ENCODE results near the gene NAA10.

The NAA10 gene

DNA sequence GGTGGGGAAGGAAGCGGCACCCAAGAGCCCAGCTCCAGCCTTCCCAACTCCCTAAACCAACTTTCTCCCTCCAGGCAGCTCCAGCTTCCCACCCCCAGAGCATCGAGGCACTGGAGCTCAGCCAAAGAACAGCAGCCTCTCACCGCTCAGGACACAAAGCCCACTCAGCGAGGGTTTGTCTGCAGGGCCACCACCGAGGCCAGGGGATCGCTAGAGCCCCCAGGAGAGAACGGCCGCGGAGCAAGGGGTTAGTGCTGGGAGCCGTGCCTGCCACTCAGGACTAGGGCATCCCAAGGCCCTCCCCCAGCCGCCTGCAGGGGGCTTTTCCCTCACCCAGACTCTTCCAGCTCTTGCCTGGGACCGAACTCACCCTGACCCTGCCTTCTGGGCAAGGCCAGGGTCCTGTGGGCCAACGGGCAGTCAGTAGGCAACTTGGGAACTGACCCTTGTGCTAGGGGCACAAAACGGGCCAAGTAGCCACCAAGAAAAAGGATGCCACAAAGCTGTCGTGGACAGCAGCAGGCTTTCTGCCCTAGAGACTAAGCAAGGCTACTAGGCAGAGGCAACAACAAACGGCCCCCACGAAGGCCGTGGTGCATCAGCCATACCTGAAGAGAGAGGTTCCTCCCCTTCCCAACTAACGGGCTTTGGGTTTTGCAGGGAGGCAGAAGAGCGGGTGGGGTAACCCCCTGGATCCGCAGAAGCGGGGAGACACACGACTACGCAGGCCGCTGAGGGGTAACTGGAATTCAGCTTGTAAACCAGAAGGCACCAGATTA is 34.5 kb upstream of the NAA10 start:
- no peak for DNase-seq (ENCODE audit: low spot score)
- Histone ChIP-seq H3K4me3 (ENCODE audit: severe bottlenecking) (peak overlapping the region; percentile 88), H3K27ac (ENCODE audit: poor library complexity, severe bottlenecking) (peak overlapping the region; percentile 92), H3K27me3 (ENCODE audit: insufficient read depth, poor library complexity, severe bottlenecking) (no peaks in the 10 kb centered on the region), H3K9me3 (ENCODE audit: severe bottlenecking) (no peaks in the 10 kb centered on the region), H3K4me1 (ENCODE audit: insufficient read depth, poor library complexity, severe bottlenecking) (no peaks in the 10 kb centered on the region), H3K36me3 (ENCODE audit: low read depth) (peaks cover 25% of the 10 kb centered on the region)
- TF ChIP-seq, protein P1, sequence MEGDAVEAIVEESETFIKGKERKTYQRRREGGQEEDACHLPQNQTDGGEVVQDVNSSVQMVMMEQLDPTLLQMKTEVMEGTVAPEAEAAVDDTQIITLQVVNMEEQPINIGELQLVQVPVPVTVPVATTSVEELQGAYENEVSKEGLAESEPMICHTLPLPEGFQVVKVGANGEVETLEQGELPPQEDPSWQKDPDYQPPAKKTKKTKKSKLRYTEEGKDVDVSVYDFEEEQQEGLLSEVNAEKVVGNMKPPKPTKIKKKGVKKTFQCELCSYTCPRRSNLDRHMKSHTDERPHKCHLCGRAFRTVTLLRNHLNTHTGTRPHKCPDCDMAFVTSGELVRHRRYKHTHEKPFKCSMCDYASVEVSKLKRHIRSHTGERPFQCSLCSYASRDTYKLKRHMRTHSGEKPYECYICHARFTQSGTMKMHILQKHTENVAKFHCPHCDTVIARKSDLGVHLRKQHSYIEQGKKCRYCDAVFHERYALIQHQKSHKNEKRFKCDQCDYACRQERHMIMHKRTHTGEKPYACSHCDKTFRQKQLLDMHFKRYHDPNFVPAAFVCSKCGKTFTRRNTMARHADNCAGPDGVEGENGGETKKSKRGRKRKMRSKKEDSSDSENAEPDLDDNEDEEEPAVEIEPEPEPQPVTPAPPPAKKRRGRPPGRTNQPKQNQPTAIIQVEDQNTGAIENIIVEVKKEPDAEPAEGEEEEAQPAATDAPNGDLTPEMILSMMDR (IDR thresholded peaks at IDR 0.05; ENCODE audit: poor library complexity, severe bottlenecking): no peak
- no peak for ATAC-seq (ENCODE audit: low read depth)

DNA sequence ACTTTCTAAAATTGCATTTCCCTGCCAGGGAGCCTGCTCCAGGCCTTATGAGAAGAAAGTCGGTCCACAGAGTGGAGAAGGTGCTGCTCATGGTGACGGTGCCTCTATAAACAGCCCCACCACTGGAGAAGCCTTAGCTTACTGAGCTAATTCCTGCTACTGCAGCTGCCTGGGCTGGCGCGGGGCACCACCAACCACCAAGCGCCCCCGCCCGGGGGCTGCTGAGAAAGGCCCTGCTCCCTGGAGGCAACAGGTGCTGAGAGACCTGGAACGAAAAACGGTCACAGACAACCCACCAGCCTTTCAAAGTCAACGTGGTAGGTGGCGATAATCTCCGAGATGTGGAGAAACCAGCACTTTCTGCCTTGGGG is 33.9 kb upstream of the NAA10 start:
- Histone ChIP-seq H3K27ac (ENCODE audit: poor library complexity, severe bottlenecking) (no peak overlapping the region), H3K9me3 (ENCODE audit: severe bottlenecking) (no peaks in the 10 kb centered on the region), H3K4me3 (ENCODE audit: severe bottlenecking) (peak overlapping the region; percentile 88), H3K4me1 (ENCODE audit: insufficient read depth, poor library complexity, severe bottlenecking) (no peaks in the 10 kb centered on the region), H3K36me3 (ENCODE audit: low read depth) (peaks cover 25% of the 10 kb centered on the region), H3K27me3 (ENCODE audit: insufficient read depth, poor library complexity, severe bottlenecking) (no peaks in the 10 kb centered on the region)
- ATAC-seq (ENCODE audit: low read depth) (no peak), DNase-seq (ENCODE audit: low spot score) (no peak)
- TF ChIP-seq, protein P1 (IDR thresholded peaks at IDR 0.05; ENCODE audit: poor library complexity, severe bottlenecking): no peak

DNA sequence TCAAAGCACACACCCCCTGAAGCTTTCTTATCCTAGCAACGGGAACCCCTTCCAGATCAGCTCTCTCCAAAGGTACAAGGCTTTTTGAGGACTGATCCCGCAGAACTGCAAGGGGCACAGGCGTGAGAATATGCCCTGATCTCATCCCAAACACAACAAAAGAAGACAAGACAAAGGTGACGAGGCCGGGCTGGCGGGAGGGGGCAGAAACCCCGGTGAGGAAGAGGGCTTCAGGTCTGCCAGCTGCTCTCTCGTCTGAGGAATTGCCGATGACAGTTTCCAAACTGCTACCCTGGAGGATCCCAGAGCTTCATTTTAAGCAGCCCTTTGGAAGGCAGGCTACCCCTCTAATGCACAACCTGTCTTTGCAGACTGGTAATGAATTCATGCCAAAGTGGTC is 33.4 kb upstream of the NAA10 start:
- DNase-seq (ENCODE audit: low spot score): no peak
- Histone ChIP-seq H3K27ac (ENCODE audit: poor library complexity, severe bottlenecking) (no peak overlapping the region), H3K36me3 (ENCODE audit: low read depth) (peaks cover 26% of the 10 kb centered on the region), H3K4me3 (ENCODE audit: severe bottlenecking) (no peak overlapping the region), H3K9me3 (ENCODE audit: severe bottlenecking) (no peaks in the 10 kb centered on the region), H3K27me3 (ENCODE audit: insufficient read depth, poor library complexity, severe bottlenecking) (no peaks in the 10 kb centered on the region), H3K4me1 (ENCODE audit: insufficient read depth, poor library complexity, severe bottlenecking) (no peaks in the 10 kb centered on the region)
- TF ChIP-seq, protein P1 (IDR thresholded peaks at IDR 0.05; ENCODE audit: poor library complexity, severe bottlenecking): no peak
- no peak for ATAC-seq (ENCODE audit: low read depth)

DNA sequence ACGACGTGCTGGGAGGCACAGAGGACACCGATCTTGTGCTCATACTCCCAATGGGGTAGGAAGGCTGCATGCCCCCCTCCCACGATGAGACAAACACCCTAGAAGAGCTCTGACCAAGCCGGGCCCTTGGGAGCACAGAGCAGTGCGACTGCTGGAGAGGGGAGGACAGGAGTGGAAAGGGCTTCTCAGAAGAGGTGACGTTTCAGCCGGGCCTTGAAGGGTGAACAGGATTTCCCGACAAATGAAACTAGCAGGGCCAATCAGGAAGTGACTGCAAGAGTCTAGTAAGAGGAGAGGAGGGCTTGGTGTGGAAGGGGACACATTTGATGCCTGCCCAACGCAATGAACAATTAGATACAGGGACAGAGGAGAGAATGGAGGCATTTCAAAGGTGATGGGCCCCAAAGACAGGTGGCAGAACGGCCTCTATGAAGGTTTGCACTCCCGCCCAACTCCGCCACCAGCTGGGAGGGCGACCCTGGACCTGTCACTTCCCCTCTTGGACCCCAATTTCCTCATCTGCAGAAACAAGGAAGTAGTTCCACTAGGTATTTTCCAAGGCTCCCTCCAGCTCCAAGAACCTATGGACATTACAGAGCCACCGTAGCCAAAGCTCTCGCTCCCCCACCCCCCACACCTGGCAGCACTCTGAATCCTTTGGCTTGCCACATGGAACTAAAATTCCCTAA is 32.8 kb upstream of the NAA10 start:
- DNase-seq (ENCODE audit: low spot score) (no peak), ATAC-seq (ENCODE audit: low read depth) (no peak)
- no peak overlapping the region for H3K4me3 ChIP-seq (ENCODE audit: severe bottlenecking)
- H3K4me1 ChIP-seq (ENCODE audit: insufficient read depth, poor library complexity, severe bottlenecking): no peaks in the 10 kb centered on the region
- TF ChIP-seq, protein P1 (IDR thresholded peaks at IDR 0.05; ENCODE audit: poor library complexity, severe bottlenecking): no peak
- no peaks in the 10 kb centered on the region for H3K9me3 ChIP-seq (ENCODE audit: severe bottlenecking)
- H3K27ac ChIP-seq (ENCODE audit: poor library complexity, severe bottlenecking): no peak overlapping the region
- peaks cover 31% of the 10 kb centered on the region for H3K36me3 ChIP-seq (ENCODE audit: low read depth)
- no peaks in the 10 kb centered on the region for H3K27me3 ChIP-seq (ENCODE audit: insufficient read depth, poor library complexity, severe bottlenecking)

Measured in RWPE2 (cell line).